HCT116 (cell line): ENCODE results near the gene C5orf58.

Experiments used
- RAD21 ChIP-seq: IDR thresholded peaks from 2 replicates; pipeline ENCODE4 v1.6.1; 2012; ENCODE audit warnings: low read depth, mild to moderate bottlenecking
- TF ChIP-seq, protein P1 (sequence below), 3 experiments: fragments of 200-600 bp in 1 of 3; sonication (generic) in 1 of 3; IDR thresholded peaks in 2 of 3; conservative IDR thresholded peaks in 1 of 3; 2 replicates each; pipeline ENCODE4 v1.5.1; 2012 to 2017; ENCODE audit warnings: low read depth in 2 of 3, low read length in 2 of 3, antibody characterized with exemption in 1 of 3, borderline replicate concordance in 1 of 3, control low read depth in 1 of 3, mild to moderate bottlenecking in 1 of 3, mixed read lengths in 1 of 3, mixed run types in 1 of 3, moderate library complexity in 1 of 3; ENCODE audit not compliant: insufficient read depth in 1 of 3
- TF ChIP-seq, protein P2 (sequence below): IDR thresholded peaks from 2 replicates; pipeline ENCODE4 v1.6.1; 2012; ENCODE audit warnings: low read depth

DNA sequence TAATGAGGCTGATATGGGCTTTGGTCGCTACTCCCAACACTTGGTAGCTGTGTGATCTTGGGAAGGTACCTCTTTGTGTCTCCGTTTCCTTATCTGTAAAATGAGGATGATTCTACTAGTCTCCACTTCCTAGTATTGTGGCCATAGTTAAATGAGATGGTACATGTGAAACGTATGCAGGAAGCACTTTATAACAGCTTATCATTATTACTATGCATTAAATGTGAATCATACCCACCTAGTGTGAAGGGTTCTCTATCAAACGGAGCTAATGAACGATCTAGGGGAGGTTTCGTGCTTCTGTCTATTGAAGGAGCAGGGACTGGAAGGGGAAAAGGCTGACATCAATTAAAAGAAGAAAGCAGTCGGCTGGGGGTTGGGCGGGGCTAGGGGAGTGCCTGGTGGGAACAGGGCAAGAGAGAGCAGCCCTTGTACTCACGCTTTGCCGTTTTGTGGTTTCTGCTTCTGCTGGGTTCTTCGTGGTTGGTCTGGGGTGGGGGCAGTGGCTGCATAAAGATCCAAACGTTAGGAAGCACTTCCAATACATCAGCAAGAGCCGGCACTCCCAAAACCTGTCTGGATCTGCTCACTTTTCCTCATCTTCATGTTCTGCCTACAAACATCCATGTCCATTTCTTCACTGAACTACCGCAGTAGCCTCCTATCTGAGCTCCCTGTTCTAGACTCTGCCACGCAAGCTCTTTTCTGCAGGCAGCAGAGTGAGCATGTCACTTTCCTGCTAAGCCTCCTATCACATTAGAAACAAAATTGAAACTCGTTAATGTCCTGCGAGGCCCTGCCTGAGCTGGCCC is 34.0 kb downstream of the C5orf58 start:
- TF ChIP-seq, protein P1, sequence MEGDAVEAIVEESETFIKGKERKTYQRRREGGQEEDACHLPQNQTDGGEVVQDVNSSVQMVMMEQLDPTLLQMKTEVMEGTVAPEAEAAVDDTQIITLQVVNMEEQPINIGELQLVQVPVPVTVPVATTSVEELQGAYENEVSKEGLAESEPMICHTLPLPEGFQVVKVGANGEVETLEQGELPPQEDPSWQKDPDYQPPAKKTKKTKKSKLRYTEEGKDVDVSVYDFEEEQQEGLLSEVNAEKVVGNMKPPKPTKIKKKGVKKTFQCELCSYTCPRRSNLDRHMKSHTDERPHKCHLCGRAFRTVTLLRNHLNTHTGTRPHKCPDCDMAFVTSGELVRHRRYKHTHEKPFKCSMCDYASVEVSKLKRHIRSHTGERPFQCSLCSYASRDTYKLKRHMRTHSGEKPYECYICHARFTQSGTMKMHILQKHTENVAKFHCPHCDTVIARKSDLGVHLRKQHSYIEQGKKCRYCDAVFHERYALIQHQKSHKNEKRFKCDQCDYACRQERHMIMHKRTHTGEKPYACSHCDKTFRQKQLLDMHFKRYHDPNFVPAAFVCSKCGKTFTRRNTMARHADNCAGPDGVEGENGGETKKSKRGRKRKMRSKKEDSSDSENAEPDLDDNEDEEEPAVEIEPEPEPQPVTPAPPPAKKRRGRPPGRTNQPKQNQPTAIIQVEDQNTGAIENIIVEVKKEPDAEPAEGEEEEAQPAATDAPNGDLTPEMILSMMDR (IDR thresholded peaks at IDR 0.05 in 2 of 3, conservative IDR thresholded peaks at IDR 0.05 in 1 of 3; ENCODE audit: borderline replicate concordance in 1 of 3, insufficient read depth in 1 of 3, low read depth in 2 of 3, low read length in 2 of 3): no peak
- no peak for TF ChIP-seq RAD21
- TF ChIP-seq, protein P2, sequence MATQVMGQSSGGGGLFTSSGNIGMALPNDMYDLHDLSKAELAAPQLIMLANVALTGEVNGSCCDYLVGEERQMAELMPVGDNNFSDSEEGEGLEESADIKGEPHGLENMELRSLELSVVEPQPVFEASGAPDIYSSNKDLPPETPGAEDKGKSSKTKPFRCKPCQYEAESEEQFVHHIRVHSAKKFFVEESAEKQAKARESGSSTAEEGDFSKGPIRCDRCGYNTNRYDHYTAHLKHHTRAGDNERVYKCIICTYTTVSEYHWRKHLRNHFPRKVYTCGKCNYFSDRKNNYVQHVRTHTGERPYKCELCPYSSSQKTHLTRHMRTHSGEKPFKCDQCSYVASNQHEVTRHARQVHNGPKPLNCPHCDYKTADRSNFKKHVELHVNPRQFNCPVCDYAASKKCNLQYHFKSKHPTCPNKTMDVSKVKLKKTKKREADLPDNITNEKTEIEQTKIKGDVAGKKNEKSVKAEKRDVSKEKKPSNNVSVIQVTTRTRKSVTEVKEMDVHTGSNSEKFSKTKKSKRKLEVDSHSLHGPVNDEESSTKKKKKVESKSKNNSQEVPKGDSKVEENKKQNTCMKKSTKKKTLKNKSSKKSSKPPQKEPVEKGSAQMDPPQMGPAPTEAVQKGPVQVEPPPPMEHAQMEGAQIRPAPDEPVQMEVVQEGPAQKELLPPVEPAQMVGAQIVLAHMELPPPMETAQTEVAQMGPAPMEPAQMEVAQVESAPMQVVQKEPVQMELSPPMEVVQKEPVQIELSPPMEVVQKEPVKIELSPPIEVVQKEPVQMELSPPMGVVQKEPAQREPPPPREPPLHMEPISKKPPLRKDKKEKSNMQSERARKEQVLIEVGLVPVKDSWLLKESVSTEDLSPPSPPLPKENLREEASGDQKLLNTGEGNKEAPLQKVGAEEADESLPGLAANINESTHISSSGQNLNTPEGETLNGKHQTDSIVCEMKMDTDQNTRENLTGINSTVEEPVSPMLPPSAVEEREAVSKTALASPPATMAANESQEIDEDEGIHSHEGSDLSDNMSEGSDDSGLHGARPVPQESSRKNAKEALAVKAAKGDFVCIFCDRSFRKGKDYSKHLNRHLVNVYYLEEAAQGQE: no peak
